Gastroesophageal sphincter (tissue), 4 donors: ENCODE results near the gene SNX9. TPM values are rescaled to one million over a fixed set of nuclear protein-coding genes. Genes with fewer than 3 reads are reported as not detected.

Source experiments
- ATAC-seq: fragments of 150-250 bp; one replicate; pipeline ENCODE4 v1.9.1; 2016; ENCODE audit warnings: mild to moderate bottlenecking, moderate library complexity
- H3K27ac ChIP-seq, 4 donors: fragments of 200-600 bp; sonication (generic) in 3 of 4; 1 replicate in 3 of 4; 2 replicates in 1 of 4; pipeline ENCODE4 v1.5.1; 2016 to 2019
- H3K27me3 ChIP-seq: fragments of 200-600 bp; sonication (generic); one replicate; pipeline ENCODE4 v1.5.1; 2019
- H3K36me3 ChIP-seq, 2 donors: fragments of 200-600 bp; sonication (generic); one replicate each; pipeline ENCODE4 v1.5.1; 2019; ENCODE audit warnings: control low read depth in 1 of 2
- H3K4me1 ChIP-seq, 3 donors: fragments of 200-600 bp; sonication (generic); 1 replicate in 2 of 3; 2 replicates in 1 of 3; pipeline ENCODE4 v1.5.1; 2016 to 2019; ENCODE audit warnings: control low read depth in 2 of 3
- H3K4me3 ChIP-seq, 2 donors: fragments of 200-600 bp; sonication (generic); one replicate each; pipeline ENCODE4 v1.5.1; 2019; ENCODE audit warnings: mild to moderate bottlenecking in 1 of 2, moderate library complexity in 1 of 2
- H3K9me3 ChIP-seq, 3 donors: fragments of 200-600 bp; sonication (generic); one replicate each; pipeline ENCODE4 v1.5.1; 2017 to 2019; ENCODE audit warnings: control low read depth in 2 of 3
- EP300 ChIP-seq: sonication (generic); formaldehyde crosslinking; IDR thresholded peaks from one replicate; pipeline ENCODE4 v1.6.1; 2017; ENCODE audit warnings: antibody characterized with exemption, mild to moderate bottlenecking
- POLR2A ChIP-seq, 2 donors: fragments of 450-650 bp; IDR thresholded peaks; one replicate each; pipeline ENCODE4 v1.6.1; 2017; ENCODE audit warnings: antibody characterized with exemption in 2 of 2, mild to moderate bottlenecking in 2 of 2, moderate library complexity in 1 of 2
- POLR2AphosphoS5 ChIP-seq: sonication (generic); formaldehyde crosslinking; IDR thresholded peaks from one replicate; pipeline ENCODE4 v1.6.1; 2017; ENCODE audit warnings: antibody characterized with exemption
- WGBS, 2 donors: methylation state at CpG; one replicate each; pipeline ENCODE4 v1.1.5; 2018; ENCODE audit warnings: low coverage in 1 of 2; 5-methylcytosine and 5-hydroxymethylcytosine counted together
- total RNA-seq, 4 donors: library from RNA; depleted of rRNA; stranded (reverse); fragments of >200 nt; gene quantifications; one replicate each; pipeline ENCODE4 v1.1.0, GENCODE V29; 2016
- TF ChIP-seq, protein P1 (sequence below), 4 experiments: fragments of 200-600 bp in 2 of 4; fragments of 450-650 bp in 2 of 4; sonication (generic) in 1 of 4; IDR thresholded peaks; one replicate each; pipeline ENCODE4 v1.5.1; 2017 to 2019; ENCODE audit warnings: antibody characterized with exemption in 4 of 4, mild to moderate bottlenecking in 2 of 4, moderate library complexity in 2 of 4

SNX9 gene
- total RNA-seq, 4 donors from 2014 or later = 68.3 to 101 (median 85.0) TPM

DNA sequence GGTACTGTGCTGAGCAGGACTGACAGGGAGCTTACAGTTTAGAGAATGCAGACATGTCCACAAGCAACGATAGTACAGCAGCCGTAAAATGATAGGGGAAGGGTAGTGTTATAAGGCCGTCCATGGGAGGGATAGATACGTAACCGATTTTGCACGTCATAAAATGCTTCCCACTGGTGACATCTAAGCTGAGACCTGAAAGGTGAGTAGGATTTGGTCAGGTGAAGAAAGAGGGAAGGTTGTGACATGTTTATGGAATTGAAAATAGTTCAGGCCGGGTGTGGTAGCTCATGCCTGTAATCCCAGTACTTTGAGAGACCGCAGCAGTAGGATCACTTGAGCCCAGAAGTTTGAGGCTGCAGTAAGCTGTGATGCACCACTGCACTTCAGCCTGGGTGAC, 25.6 kb downstream of the SNX9 start:
- TF ChIP-seq EP300 = no peak
- no peak overlapping the region for H3K4me3 ChIP-seq
- peaks cover 0 to 14% (median 0%) of the 10 kb centered on the region in 3 donors for H3K9me3 ChIP-seq
- no peaks in the 10 kb centered on the region for H3K36me3 ChIP-seq
- no peak overlapping the region for H3K27ac ChIP-seq
- peaks cover 3 to 71% (median 11%) of the 10 kb centered on the region in 3 donors for H3K4me1 ChIP-seq
- no peak for ATAC-seq
- no peaks in the 10 kb centered on the region for H3K27me3 ChIP-seq
- WGBS, 2 donors = 88 to 100% methylated on average over 2 to 8 of the region's 8 CpGs

DNA sequence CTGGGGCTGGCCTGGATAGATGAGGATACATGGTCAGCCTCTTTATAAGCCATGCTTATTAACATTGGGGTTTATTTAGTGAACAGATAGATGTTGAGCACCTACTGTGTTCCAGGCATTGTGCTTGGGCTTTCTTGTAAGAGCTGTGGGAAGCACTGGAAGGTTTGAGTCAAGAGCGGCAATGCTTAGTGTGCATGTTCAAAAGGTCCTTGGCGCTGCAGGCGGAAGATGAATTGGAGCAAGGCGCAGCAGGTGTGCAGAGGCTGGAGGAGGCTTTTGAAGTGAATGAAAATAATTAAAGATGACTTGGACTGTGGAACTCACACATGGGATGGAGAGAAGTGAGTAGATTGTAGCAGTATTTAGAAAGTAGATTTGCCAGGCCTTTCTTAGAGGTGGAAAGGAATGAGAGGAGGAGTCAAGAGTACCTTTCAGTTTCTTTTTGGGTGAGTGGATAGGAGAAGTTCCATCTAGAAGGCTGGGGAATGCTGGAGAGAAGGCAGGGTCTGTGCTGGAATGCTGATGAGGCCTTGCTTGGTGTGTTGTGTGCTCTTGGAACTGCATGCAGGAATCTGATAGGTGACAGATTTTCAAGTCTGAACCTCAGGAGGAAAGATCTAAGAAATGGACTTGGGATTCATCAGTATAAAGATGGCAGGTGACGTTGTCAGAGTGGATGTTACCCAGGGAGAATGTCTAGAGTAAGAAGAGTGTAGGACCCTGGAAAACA, 26.4 kb downstream of the SNX9 start:
- no peak overlapping the region for H3K27ac ChIP-seq
- TF ChIP-seq POLR2A (IDR thresholded peaks at IDR 0.05) (no peak), EP300 (no peak), POLR2AphosphoS5 (no peak)
- TF ChIP-seq, protein P1, sequence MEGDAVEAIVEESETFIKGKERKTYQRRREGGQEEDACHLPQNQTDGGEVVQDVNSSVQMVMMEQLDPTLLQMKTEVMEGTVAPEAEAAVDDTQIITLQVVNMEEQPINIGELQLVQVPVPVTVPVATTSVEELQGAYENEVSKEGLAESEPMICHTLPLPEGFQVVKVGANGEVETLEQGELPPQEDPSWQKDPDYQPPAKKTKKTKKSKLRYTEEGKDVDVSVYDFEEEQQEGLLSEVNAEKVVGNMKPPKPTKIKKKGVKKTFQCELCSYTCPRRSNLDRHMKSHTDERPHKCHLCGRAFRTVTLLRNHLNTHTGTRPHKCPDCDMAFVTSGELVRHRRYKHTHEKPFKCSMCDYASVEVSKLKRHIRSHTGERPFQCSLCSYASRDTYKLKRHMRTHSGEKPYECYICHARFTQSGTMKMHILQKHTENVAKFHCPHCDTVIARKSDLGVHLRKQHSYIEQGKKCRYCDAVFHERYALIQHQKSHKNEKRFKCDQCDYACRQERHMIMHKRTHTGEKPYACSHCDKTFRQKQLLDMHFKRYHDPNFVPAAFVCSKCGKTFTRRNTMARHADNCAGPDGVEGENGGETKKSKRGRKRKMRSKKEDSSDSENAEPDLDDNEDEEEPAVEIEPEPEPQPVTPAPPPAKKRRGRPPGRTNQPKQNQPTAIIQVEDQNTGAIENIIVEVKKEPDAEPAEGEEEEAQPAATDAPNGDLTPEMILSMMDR (IDR thresholded peaks at IDR 0.05) = no peak
- no peak for ATAC-seq
- WGBS, 2 donors = 89 to 92% methylated on average over 2 to 5 of the region's 5 CpGs
- no peak overlapping the region for H3K4me3 ChIP-seq
- H3K36me3 ChIP-seq = no peaks in the 10 kb centered on the region
- H3K9me3 ChIP-seq = peaks cover 0 to 16% (median 0%) of the 10 kb centered on the region in 3 donors
- peaks cover 3 to 64% (median 11%) of the 10 kb centered on the region in 3 donors for H3K4me1 ChIP-seq
- no peaks in the 10 kb centered on the region for H3K27me3 ChIP-seq

DNA sequence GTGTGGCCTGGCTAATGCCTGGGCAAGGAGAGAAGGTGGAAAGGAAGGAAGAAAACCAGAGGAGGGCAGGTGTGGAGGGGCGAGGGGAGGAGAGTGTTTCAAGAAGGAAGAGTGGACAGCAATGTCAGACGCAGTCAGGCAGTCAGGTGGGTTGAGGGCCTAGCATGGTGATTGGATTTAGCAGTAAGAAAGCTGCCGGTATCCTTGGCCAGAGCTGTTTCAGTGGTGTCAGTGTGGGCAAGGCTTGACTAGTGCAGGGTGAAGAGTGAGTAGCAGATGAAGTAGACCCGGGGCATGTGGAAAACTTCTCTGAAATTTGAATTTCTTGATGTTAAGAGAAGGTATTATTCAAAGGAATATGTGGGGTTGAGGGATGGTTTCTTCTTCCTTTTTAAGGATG, 27.0 kb downstream of the SNX9 start:
- no peaks in the 10 kb centered on the region for H3K36me3 ChIP-seq
- H3K27ac ChIP-seq = no peak overlapping the region
- peaks cover 0 to 16% (median 0%) of the 10 kb centered on the region in 3 donors for H3K9me3 ChIP-seq
- H3K4me3 ChIP-seq = no peak overlapping the region
- TF ChIP-seq POLR2AphosphoS5 (no peak), EP300 (no peak), POLR2A (IDR thresholded peaks at IDR 0.05) (no peak)
- TF ChIP-seq, protein P1 (IDR thresholded peaks at IDR 0.05) = no peak
- H3K4me1 ChIP-seq = peaks cover 3 to 59% (median 11%) of the 10 kb centered on the region in 3 donors
- no peaks in the 10 kb centered on the region for H3K27me3 ChIP-seq
- 84 to 93% methylated on average over 4 of the region's 4 CpGs for WGBS, 2 donors
- ATAC-seq = no peak

DNA sequence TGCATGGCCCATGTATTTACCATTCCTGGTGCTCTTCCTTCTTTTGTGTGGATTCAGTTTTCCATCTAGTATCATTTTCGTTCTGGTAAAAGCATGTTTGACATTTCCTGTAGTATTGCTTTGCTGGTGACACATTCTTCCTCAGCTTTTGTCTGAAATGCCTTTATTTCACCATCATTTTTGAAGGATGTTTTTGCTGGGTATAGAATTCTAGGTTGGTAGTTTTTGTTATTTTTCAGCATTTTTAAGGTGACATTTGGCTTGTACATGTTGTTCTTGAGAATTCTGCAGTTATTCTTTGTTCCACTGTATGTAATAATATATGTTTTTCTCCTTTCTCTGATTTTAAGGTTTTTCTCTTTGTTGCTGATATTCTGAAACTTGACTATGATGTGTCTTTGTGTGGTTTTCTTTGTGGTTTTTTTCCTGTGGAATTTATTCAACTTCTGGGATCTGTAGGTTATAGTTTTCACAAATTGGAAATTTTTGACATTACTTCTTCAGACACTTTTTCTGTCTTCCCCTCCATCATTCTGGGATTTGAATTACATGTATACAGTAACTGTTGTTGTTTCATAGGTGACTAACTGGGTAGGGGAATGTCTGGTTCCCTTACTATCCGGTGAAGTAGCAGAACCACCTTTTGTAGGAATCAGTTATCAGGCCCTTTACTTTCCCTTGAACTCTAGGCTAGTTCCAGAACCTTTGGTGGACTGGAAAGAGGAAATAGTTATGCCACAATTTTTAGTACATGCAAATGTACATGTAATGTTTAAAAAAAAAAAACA, 30.2 kb downstream of the SNX9 start:
- peaks cover 0 to 16% (median 0%) of the 10 kb centered on the region in 3 donors for H3K9me3 ChIP-seq
- 93 to 100% methylated on average over 1 to 2 of the region's 2 CpGs for WGBS, 2 donors
- no peak for ATAC-seq
- no peaks in the 10 kb centered on the region for H3K27me3 ChIP-seq
- TF ChIP-seq EP300 (no peak), POLR2A (IDR thresholded peaks at IDR 0.05) (no peak), POLR2AphosphoS5 (no peak)
- TF ChIP-seq, protein P1 (IDR thresholded peaks at IDR 0.05) = no peak
- H3K27ac ChIP-seq = no peak overlapping the region
- peaks cover 0 to 45% (median 6%) of the 10 kb centered on the region in 3 donors for H3K4me1 ChIP-seq
- H3K36me3 ChIP-seq = no peaks in the 10 kb centered on the region
- H3K4me3 ChIP-seq = no peak overlapping the region

DNA sequence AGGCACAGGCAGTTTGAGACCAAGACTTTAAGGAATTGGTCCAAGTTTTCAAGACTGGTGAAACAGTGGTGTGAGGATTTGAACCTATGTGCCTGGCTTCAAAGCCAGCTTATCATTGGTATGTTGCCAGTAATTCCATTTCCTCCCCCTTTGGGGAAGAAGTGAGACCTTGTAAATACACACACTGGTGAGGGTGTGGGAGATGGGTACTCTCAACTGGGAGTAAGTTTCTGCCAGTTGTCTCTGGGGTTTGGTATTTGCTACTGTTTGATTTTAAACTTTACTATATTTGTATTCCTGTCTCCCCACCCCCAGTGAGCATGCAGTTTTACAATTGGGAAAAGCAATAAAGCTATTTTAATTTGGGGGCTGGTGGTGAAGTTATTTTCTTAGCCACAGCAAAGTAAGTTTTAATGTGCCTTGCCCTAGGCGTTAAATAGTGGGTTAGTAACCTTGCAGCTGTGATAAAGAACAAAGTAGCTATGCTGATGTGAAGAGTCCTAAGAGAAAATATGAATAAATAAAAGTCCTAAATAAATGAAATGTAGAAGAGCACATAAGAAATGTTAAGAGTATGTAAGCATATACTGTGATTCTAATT, 31.0 kb downstream of the SNX9 start:
- no peaks in the 10 kb centered on the region for H3K27me3 ChIP-seq
- no peak for ATAC-seq
- peaks cover 0 to 16% (median 0%) of the 10 kb centered on the region in 3 donors for H3K9me3 ChIP-seq
- H3K36me3 ChIP-seq = no peaks in the 10 kb centered on the region
- H3K4me1 ChIP-seq = peaks cover 0 to 38% (median 6%) of the 10 kb centered on the region in 3 donors
- WGBS, 2 donors = 90 to 94% methylated on average over 1 of the region's 1 CpG
- no peak overlapping the region for H3K27ac ChIP-seq
- H3K4me3 ChIP-seq = no peak overlapping the region
- no peak for TF ChIP-seq POLR2AphosphoS5
- no peak for TF ChIP-seq POLR2A (IDR thresholded peaks at IDR 0.05)
- no peak for TF ChIP-seq EP300
- TF ChIP-seq, protein P1 (IDR thresholded peaks at IDR 0.05) = no peak
